Kidney (tissue), 14 donors: ENCODE results near the gene HPSE2. TPM values are rescaled to one million over a fixed set of nuclear protein-coding genes. Genes with fewer than 3 reads are reported as not detected.

ENCODE experiments used
- DNase-seq, 5 donors: peaks; one replicate each; pipeline ENCODE4 v3.0.0-alpha.2; 2013 to 2020
- FAIRE-seq: peaks from 2 replicates; lab custom pipeline; 2012; peaks lifted over from hg19 to GRCh38; lab: Jason Lieb, UNC
- H3K27ac ChIP-seq, 2 donors: one replicate each; pipeline ENCODE4 v1.7.0; 2013; ENCODE audit warnings: low read depth in 2 of 2, low read length in 2 of 2, inconsistent platforms in 1 of 2
- H3K27me3 ChIP-seq: one replicate; pipeline ENCODE4 v1.7.1; 2013; ENCODE audit warnings: low read length, inconsistent platforms; ENCODE audit not compliant: control insufficient read depth, insufficient read depth
- H3K36me3 ChIP-seq, 3 donors: one replicate each; pipeline versions ENCODE4 v1.7.0 to v1.7.1; 2013; ENCODE audit warnings: low read length in 3 of 3, control low read depth in 1 of 3, inconsistent platforms in 1 of 3; ENCODE audit not compliant: insufficient read depth in 3 of 3, control insufficient read depth in 2 of 3
- H3K4me1 ChIP-seq, 3 donors: one replicate each; pipeline versions ENCODE4 v1.7.0 to v1.7.1; 2013; ENCODE audit warnings: low read length in 3 of 3, inconsistent platforms in 1 of 3, low read depth in 1 of 3; ENCODE audit not compliant: control insufficient read depth in 2 of 3, insufficient read depth in 2 of 3
- H3K4me3 ChIP-seq, 3 donors: one replicate each; pipeline versions ENCODE4 v1.7.0 to v1.8.1; 2013; ENCODE audit warnings: low read length in 3 of 3, control low read depth in 1 of 3, inconsistent platforms in 1 of 3
- H3K9ac ChIP-seq, 3 donors: one replicate each; pipeline versions ENCODE4 v1.7.0 to v1.7.1; 2013; ENCODE audit warnings: low read length in 3 of 3, control low read depth in 1 of 3, inconsistent platforms in 1 of 3
- H3K9me3 ChIP-seq, 3 donors: one replicate each; pipeline versions ENCODE4 v1.7.0 to v1.7.1; 2013; ENCODE audit warnings: low read length in 3 of 3, control low read depth in 1 of 3, inconsistent platforms in 1 of 3; ENCODE audit not compliant: control insufficient read depth in 2 of 3, insufficient read depth in 1 of 3
- CTCF ChIP-seq: IDR thresholded peaks from 3 replicates; pipeline ENCODE4 v1.5.1; 2012; ENCODE audit warnings: mild to moderate bottlenecking, moderate library complexity, borderline replicate concordance; ENCODE audit not compliant: insufficient read depth; ENCODE audit errors: extremely low read depth
- intact Hi-C: fragments of 100-400 bp; cut with DNase I; formaldehyde crosslinking; loops from one replicate; pipeline ENCODE4 v1.11.1; 2022
- polyA plus RNA-seq: library from polyadenylated mRNA; stranded (reverse); fragments of 350-450 nt; fragmentation: Illumina TruSeq; extraction: RNeasy Lipid Tissue Mini Kit (QIAGEN cat#74804); gene quantifications from one replicate; pipeline ENCODE4 v1.2.3, GENCODE V29; 2014; ENCODE audit warnings: low read depth, low replicate concordance; ENCODE audit not compliant: insufficient read depth
- total RNA-seq: library from RNA; stranded (reverse); fragmentation: NEBNext Ultra II Directional; extraction: Animal tissue kit (Norgen Biotek cat#: 25700); gene quantifications from one replicate; pipeline ENCODE4 v1.2.1, GENCODE V29; 2021
- donor health status: control.
- donor health status: control.
- donor health status: control.
- donor health status: control.
- donor health status: control.
- donor health status: DM: yes; HTN: yes; CAD: no.
- donor health status: Normal renal cell carcinoma (clear cell type).

The HPSE2 gene
- total and polyA plus RNA-seq, 2 donors from 2014 or later = 1.4 to 3.0 TPM

DNA sequence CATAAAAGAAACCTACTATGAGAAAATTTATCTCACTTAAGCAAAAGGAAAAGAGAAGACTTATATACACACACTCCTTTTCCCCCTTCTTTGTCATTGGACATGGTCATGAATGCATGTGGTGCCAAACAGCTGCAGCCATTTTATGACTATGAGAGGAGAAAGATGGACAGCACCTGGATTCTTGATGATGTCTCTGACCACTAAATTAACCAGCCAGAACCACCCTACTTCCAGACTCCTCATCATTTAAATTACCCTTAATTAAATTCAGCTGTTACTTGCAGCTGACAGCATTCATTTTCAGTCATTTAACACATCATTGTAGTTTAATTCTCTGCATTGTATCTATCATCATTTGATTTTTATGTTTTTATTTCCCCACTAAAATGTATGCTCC is 409.9 kb downstream of the HPSE2 start:
- no peaks in the 10 kb centered on the region for H3K27me3 ChIP-seq
- H3K9ac ChIP-seq = no peak overlapping the region
- TF ChIP-seq CTCF = no peak
- H3K9me3 ChIP-seq = no peaks in the 10 kb centered on the region
- H3K36me3 ChIP-seq = no peaks in the 10 kb centered on the region
- no peak for FAIRE-seq
- no peak overlapping the region for H3K27ac ChIP-seq
- H3K4me1 ChIP-seq = no peaks in the 10 kb centered on the region
- DNase-seq = no peak
- no peak overlapping the region for H3K4me3 ChIP-seq
- intact Hi-C loops = no loop called here

DNA sequence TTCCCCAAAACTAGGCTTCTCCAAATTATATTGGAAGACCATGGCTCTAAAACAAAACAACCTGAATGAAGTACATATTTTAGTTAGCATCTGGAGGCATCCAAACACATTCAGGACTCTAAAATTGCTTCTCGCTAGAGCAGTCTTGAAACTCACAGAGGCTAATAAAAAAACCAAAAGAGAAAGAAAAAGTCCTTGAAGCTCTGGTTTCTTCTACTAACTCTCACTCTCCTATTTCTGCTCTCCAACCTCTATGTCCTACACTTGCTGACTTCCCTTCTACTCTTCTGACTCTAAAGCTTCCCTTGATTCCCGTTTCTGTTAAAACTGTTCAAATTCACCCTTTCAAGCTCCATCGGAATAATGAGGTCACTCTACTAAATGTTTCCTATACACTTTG is 418.3 kb downstream of the HPSE2 start:
- no peaks in the 10 kb centered on the region for H3K27me3 ChIP-seq
- H3K4me1 ChIP-seq = no peaks in the 10 kb centered on the region
- H3K9ac ChIP-seq = no peak overlapping the region
- intact Hi-C loops = no loop called here
- no peak overlapping the region for H3K27ac ChIP-seq
- DNase-seq (no peak), FAIRE-seq (no peak)
- H3K4me3 ChIP-seq = no peak overlapping the region
- no peak for TF ChIP-seq CTCF
- no peaks in the 10 kb centered on the region for H3K36me3 ChIP-seq
- no peaks in the 10 kb centered on the region for H3K9me3 ChIP-seq

- Histone ChIP-seq H3K4me1 (no peaks in the 10 kb centered on the region), H3K36me3 (no peaks in the 10 kb centered on the region), H3K27ac (no peak overlapping the region), H3K4me3 (no peak overlapping the region), H3K9ac (no peak overlapping the region), H3K27me3 (no peaks in the 10 kb centered on the region), H3K9me3 (no peaks in the 10 kb centered on the region)
- DNase-seq (no peak), FAIRE-seq (no peak)
- intact Hi-C loops = no loop called here
- no peak for TF ChIP-seq CTCF
Measured at GRCh38 chr10:98815039-98815885, 420.4 kb downstream of the HPSE2 start.
